Measurements from ENCODE around the gene DNAAF2.
A peak's percentile ranks its signal among the peaks of the same experiment; 100 is the strongest.

The DNAAF2 gene

DNA sequence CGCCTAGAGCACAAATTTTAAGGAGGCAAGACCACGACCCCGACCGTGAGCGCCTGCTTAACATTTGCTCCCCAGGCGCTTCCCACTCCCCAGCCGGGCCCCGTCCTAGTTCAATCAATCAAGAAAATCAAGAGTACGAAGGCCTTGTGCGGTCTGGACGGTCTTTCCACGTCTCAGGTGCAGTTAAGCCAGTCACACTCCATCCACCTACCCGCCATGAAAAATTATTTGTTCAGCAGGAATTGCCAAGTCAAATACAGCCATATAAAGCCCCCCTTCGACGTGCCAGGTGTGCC is 36.9 kb downstream of the DNAAF2 start:
- no peak for DNase-seq
- peaks cover 0 to 12% (median 4%) of the 10 kb centered on the region in 4 donors for H3K4me1 ChIP-seq
- intact Hi-C loops (cut with DNase I; ENCODE audit: low total_unique reads): no loop called here

GRCh38 chr14:49594347-49595091 is 40.5 kb downstream of the DNAAF2 start:
- H3K4me3 ChIP-seq: no peak overlapping the region
- no peaks in the 10 kb centered on the region for H3K9me3 ChIP-seq
- peaks cover 0 to 9% (median 4%) of the 10 kb centered on the region in 4 donors for H3K4me1 ChIP-seq
- intact Hi-C loops (cut with DNase I; ENCODE audit: low total_unique reads): no loop called here
- H3K27me3 ChIP-seq: no peaks in the 10 kb centered on the region
- no peak overlapping the region for H3K27ac ChIP-seq
- H3K36me3 ChIP-seq: no peaks in the 10 kb centered on the region
- TF ChIP-seq, protein P1, sequence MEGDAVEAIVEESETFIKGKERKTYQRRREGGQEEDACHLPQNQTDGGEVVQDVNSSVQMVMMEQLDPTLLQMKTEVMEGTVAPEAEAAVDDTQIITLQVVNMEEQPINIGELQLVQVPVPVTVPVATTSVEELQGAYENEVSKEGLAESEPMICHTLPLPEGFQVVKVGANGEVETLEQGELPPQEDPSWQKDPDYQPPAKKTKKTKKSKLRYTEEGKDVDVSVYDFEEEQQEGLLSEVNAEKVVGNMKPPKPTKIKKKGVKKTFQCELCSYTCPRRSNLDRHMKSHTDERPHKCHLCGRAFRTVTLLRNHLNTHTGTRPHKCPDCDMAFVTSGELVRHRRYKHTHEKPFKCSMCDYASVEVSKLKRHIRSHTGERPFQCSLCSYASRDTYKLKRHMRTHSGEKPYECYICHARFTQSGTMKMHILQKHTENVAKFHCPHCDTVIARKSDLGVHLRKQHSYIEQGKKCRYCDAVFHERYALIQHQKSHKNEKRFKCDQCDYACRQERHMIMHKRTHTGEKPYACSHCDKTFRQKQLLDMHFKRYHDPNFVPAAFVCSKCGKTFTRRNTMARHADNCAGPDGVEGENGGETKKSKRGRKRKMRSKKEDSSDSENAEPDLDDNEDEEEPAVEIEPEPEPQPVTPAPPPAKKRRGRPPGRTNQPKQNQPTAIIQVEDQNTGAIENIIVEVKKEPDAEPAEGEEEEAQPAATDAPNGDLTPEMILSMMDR (IDR thresholded peaks at IDR 0.05): no peak
- no peak for DNase-seq

More for the DNA sequence above, 36.9 kb downstream of the DNAAF2 start:
- H3K27ac ChIP-seq: peak overlapping the region; percentile 90 to 93
- H3K27me3 ChIP-seq: no peaks in the 10 kb centered on the region
- TF ChIP-seq, protein P1 (IDR thresholded peaks at IDR 0.05): no peak
- peaks cover 0 to 4% (median 0%) of the 10 kb centered on the region in 3 donors for H3K36me3 ChIP-seq
- H3K4me3 ChIP-seq: peak overlapping the region; percentile 70 to 96
- no peaks in the 10 kb centered on the region for H3K9me3 ChIP-seq

DNA sequence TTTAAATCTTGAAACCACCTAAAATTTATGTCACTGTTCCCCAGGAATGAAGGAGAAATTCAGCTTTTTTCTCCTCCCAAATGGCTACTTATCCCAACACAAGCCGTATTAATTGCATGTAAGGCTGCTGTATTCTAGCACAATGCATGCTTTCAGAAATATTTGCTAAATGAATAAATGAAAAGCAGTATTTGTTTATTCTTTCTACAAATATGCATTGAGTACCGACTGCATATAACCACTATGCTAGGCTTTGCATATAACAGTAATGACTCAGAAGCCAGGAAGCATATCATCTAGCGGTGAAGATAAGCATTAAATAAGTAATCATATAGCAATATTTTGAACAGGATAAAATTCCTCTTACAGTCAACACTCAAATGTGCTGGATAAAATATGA is 42.0 kb downstream of the DNAAF2 start:
- intact Hi-C loops (cut with DNase I; ENCODE audit: low total_unique reads): no loop called here
- TF ChIP-seq, protein P1 (IDR thresholded peaks at IDR 0.05): no peak
- Histone ChIP-seq H3K27me3 (no peaks in the 10 kb centered on the region), H3K36me3 (no peaks in the 10 kb centered on the region), H3K4me3 (no peak overlapping the region), H3K4me1 (peaks cover 0 to 9% (median 4%) of the 10 kb centered on the region in 4 donors), H3K9me3 (no peaks in the 10 kb centered on the region), H3K27ac (no peak overlapping the region)
- no peak for DNase-seq

GRCh38 chr14:49589387-49589786 is 45.7 kb downstream of the DNAAF2 start:
- H3K36me3 ChIP-seq: peaks cover 0 to 1% (median under 1%) of the 10 kb centered on the region in 3 donors
- H3K9me3 ChIP-seq: no peaks in the 10 kb centered on the region
- TF ChIP-seq, protein P1 (IDR thresholded peaks at IDR 0.05): no peak
- intact Hi-C loops (cut with DNase I; ENCODE audit: low total_unique reads): no loop called here
- peaks cover 0 to 11% (median 6%) of the 10 kb centered on the region in 4 donors for H3K4me1 ChIP-seq
- H3K4me3 ChIP-seq: no peak overlapping the region
- H3K27ac ChIP-seq: no peak overlapping the region
- no peak for DNase-seq
- no peaks in the 10 kb centered on the region for H3K27me3 ChIP-seq

- H3K9me3 ChIP-seq: no peaks in the 10 kb centered on the region
- peaks cover 7 to 25% (median 22%) of the 10 kb centered on the region in 3 donors for H3K36me3 ChIP-seq
- no peak for DNase-seq
- H3K4me3 ChIP-seq: peak overlapping the region; percentile 74 to 96
- H3K4me1 ChIP-seq: peaks cover 0 to 25% (median 16%) of the 10 kb centered on the region in 4 donors
- TF ChIP-seq, protein P1 (IDR thresholded peaks at IDR 0.05): peak; percentile 77 to 80
- no peaks in the 10 kb centered on the region for H3K27me3 ChIP-seq
- intact Hi-C loops (cut with DNase I; ENCODE audit: low total_unique reads): no loop called here
- peak overlapping the region; percentile 81 to 89 for H3K27ac ChIP-seq
These were observed 48.2 kb downstream of the DNAAF2 start for GRCh38 chr14:49586673-49587460.

Measured in tibial artery (tissue), 4 donors.